ENCODE data around the gene CX3CR1.
A peak's percentile ranks its signal among the peaks of the same experiment; 100 is the strongest.
"Not testable (repeated sequence)": the region's sequence is repeated elsewhere in the genome, so short reads cannot be mapped to it uniquely, and the experiment has no call there.

Gene CX3CR1

DNA sequence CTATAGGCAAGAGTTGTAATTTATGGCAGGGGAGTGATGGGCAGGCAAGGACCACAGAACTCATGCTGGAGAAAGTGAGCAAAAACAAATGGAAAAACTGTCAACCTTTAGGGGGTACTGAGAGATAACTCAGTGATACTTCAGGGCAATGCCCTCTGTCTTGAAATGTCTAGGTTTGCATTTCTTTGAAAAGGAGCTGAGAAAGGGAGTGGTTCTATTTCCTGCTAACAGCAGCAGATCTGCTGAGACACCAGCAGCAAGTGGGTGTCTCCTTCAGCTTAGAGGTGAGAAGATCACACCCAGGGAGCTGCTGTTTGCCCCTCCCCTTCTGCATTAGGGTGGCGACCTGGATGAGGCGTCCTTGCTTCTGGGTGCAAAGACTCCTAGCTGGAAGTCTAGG lies 45.2 kb downstream of the CX3CR1 start:
- H3K9me2 ChIP-seq (replicated peaks; ENCODE audit: insufficient read depth, low read length) = no peaks in the 10 kb centered on the region
- 0 out of 2 replicates have a peak overlapping the region, but pooled peaks have one; percentile 1 for H3K4me3 ChIP-seq (ENCODE audit: low read length)
- no peaks in the 10 kb centered on the region for H3K27me3 ChIP-seq (replicated peaks; ENCODE audit: insufficient read depth, low read length)
- peak; percentile 90 for DNase-seq
- H3K9me3 ChIP-seq (replicated peaks; ENCODE audit: insufficient read depth, low read length) = no peaks in the 10 kb centered on the region
- peaks cover 30% of the 10 kb centered on the region for H3K4me1 ChIP-seq (ENCODE audit: low read length)
- no peaks in the 10 kb centered on the region for H3K79me2 ChIP-seq (ENCODE audit: low read length)
- peak overlapping the region; percentile 69 for H3K4me2 ChIP-seq (ENCODE audit: low read depth, low read length)
- no peak overlapping the region; the same call in 1 of the 2 replicates for H2AFZ ChIP-seq (ENCODE audit: low read length)
- no peaks in the 10 kb centered on the region for H3K36me3 ChIP-seq (replicated peaks; ENCODE audit: insufficient read depth, low read length)
- H3K27ac ChIP-seq (ENCODE audit: low read length) = peak overlapping the region; percentile 50; the same call in 1 of the 2 replicates
- H3F3A ChIP-seq (ENCODE audit: insufficient read depth, low read length) = peaks cover 5% of the 10 kb centered on the region
- H3K9ac ChIP-seq (ENCODE audit: low read length) = no peak overlapping the region
- no peaks in the 10 kb centered on the region for H4K20me1 ChIP-seq (ENCODE audit: insufficient read depth, low read length)
- no peak for TF ChIP-seq EZH2 (optimal IDR thresholded peaks at IDR 0.05; ENCODE audit: low read depth, low read length)

GRCh38 chr3:39232859-39233258 lies 47.0 kb downstream of the CX3CR1 start:
- peaks cover 30% of the 10 kb centered on the region for H3K4me1 ChIP-seq (ENCODE audit: low read length)
- no peaks in the 10 kb centered on the region for H3K9me3 ChIP-seq (replicated peaks; ENCODE audit: insufficient read depth, low read length)
- H2AFZ ChIP-seq (ENCODE audit: low read length) = no peak overlapping the region
- H3K27me3 ChIP-seq (replicated peaks; ENCODE audit: insufficient read depth, low read length) = no peaks in the 10 kb centered on the region
- no peak overlapping the region for H3K27ac ChIP-seq (ENCODE audit: low read length)
- H3K9ac ChIP-seq (ENCODE audit: low read length) = no peak overlapping the region
- H3K4me3 ChIP-seq (ENCODE audit: low read length) = no peak overlapping the region
- H3K79me2 ChIP-seq (ENCODE audit: low read length) = no peaks in the 10 kb centered on the region
- H3F3A ChIP-seq (ENCODE audit: insufficient read depth, low read length) = peaks cover 5% of the 10 kb centered on the region
- H3K4me2 ChIP-seq (ENCODE audit: low read depth, low read length) = no peak overlapping the region
- H3K36me3 ChIP-seq (replicated peaks; ENCODE audit: insufficient read depth, low read length) = no peaks in the 10 kb centered on the region
- no peaks in the 10 kb centered on the region for H3K9me2 ChIP-seq (replicated peaks; ENCODE audit: insufficient read depth, low read length)
- no peaks in the 10 kb centered on the region for H4K20me1 ChIP-seq (ENCODE audit: insufficient read depth, low read length)
- DNase-seq = no peak
- TF ChIP-seq, protein P1, sequence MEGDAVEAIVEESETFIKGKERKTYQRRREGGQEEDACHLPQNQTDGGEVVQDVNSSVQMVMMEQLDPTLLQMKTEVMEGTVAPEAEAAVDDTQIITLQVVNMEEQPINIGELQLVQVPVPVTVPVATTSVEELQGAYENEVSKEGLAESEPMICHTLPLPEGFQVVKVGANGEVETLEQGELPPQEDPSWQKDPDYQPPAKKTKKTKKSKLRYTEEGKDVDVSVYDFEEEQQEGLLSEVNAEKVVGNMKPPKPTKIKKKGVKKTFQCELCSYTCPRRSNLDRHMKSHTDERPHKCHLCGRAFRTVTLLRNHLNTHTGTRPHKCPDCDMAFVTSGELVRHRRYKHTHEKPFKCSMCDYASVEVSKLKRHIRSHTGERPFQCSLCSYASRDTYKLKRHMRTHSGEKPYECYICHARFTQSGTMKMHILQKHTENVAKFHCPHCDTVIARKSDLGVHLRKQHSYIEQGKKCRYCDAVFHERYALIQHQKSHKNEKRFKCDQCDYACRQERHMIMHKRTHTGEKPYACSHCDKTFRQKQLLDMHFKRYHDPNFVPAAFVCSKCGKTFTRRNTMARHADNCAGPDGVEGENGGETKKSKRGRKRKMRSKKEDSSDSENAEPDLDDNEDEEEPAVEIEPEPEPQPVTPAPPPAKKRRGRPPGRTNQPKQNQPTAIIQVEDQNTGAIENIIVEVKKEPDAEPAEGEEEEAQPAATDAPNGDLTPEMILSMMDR (IDR thresholded peaks at IDR 0.05; ENCODE audit: low read length) = no peak
- TF ChIP-seq EZH2 (optimal IDR thresholded peaks at IDR 0.05; ENCODE audit: low read depth, low read length) (no peak), EZH2phosphoT487 (IDR thresholded peaks at IDR 0.05; ENCODE audit: low read length) (no peak)

GRCh38 chr3:39230453-39230852 lies 49.4 kb downstream of the CX3CR1 start:
- TF ChIP-seq, protein P1 (IDR thresholded peaks at IDR 0.05; ENCODE audit: low read length) = no peak
- TF ChIP-seq EZH2 (optimal IDR thresholded peaks at IDR 0.05; ENCODE audit: low read depth, low read length) = no peak
- no peak for TF ChIP-seq EZH2phosphoT487 (IDR thresholded peaks at IDR 0.05; ENCODE audit: low read length)
- DNase-seq = no peak
- H3K4me1 ChIP-seq (ENCODE audit: low read length) = peaks cover 30% of the 10 kb centered on the region

DNA sequence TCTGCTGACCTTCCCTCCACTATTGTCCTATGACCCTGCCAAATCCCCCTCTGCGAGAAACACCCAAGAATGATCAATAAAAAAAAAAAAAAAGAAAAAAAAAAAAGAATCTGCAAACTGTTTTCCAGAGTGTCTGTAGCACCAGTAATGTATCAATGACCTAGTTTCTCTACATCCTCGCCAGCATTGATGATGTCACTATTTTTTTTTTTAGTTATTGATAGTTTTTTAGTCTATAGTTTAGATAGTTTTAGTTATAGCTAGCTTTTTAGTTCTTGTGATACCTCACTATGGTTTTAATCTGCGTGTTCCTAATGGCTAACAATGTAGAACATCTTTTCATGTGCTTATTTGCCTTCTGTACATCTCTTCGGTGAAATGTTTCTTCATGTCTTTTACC lies 51.3 kb downstream of the CX3CR1 start:
- DNase-seq = no peak
- Histone ChIP-seq H3K79me2 (ENCODE audit: low read length) (no peaks in the 10 kb centered on the region), H4K20me1 (ENCODE audit: insufficient read depth, low read length) (no peaks in the 10 kb centered on the region), H3K27ac (ENCODE audit: low read length) (no peak overlapping the region), H3F3A (ENCODE audit: insufficient read depth, low read length) (no peaks in the 10 kb centered on the region), H3K36me3 (replicated peaks; ENCODE audit: insufficient read depth, low read length) (no peaks in the 10 kb centered on the region), H3K9me2 (replicated peaks; ENCODE audit: insufficient read depth, low read length) (no peaks in the 10 kb centered on the region), H3K9me3 (replicated peaks; ENCODE audit: insufficient read depth, low read length) (no peaks in the 10 kb centered on the region), H3K4me2 (ENCODE audit: low read depth, low read length) (no peak overlapping the region), H3K4me3 (ENCODE audit: low read length) (no peak overlapping the region), H2AFZ (ENCODE audit: low read length) (no peak overlapping the region), H3K9ac (ENCODE audit: low read length) (no peak overlapping the region), H3K27me3 (replicated peaks; ENCODE audit: insufficient read depth, low read length) (no peaks in the 10 kb centered on the region), H3K4me1 (ENCODE audit: low read length) (peaks cover 12% of the 10 kb centered on the region)
- TF ChIP-seq EZH2phosphoT487 (IDR thresholded peaks at IDR 0.05; ENCODE audit: low read length) (no peak), EZH2 (optimal IDR thresholded peaks at IDR 0.05; ENCODE audit: low read depth, low read length) (no peak)
- TF ChIP-seq, protein P1 (IDR thresholded peaks at IDR 0.05; ENCODE audit: low read length) = no peak

More at GRCh38 chr3:39230453-39230852, 49.4 kb downstream of the CX3CR1 start:
- Histone ChIP-seq H3K9ac (ENCODE audit: low read length) (no peak overlapping the region), H3F3A (ENCODE audit: insufficient read depth, low read length) (peaks cover 5% of the 10 kb centered on the region), H3K4me2 (ENCODE audit: low read depth, low read length) (no peak overlapping the region), H3K9me3 (replicated peaks; ENCODE audit: insufficient read depth, low read length) (no peaks in the 10 kb centered on the region), H3K79me2 (ENCODE audit: low read length) (no peaks in the 10 kb centered on the region), H2AFZ (ENCODE audit: low read length) (no peak overlapping the region), H3K27me3 (replicated peaks; ENCODE audit: insufficient read depth, low read length) (no peaks in the 10 kb centered on the region), H3K27ac (ENCODE audit: low read length) (no peak overlapping the region), H3K36me3 (replicated peaks; ENCODE audit: insufficient read depth, low read length) (no peaks in the 10 kb centered on the region), H3K4me3 (ENCODE audit: low read length) (no peak overlapping the region), H3K9me2 (replicated peaks; ENCODE audit: insufficient read depth, low read length) (no peaks in the 10 kb centered on the region), H4K20me1 (ENCODE audit: insufficient read depth, low read length) (no peaks in the 10 kb centered on the region)

DNA sequence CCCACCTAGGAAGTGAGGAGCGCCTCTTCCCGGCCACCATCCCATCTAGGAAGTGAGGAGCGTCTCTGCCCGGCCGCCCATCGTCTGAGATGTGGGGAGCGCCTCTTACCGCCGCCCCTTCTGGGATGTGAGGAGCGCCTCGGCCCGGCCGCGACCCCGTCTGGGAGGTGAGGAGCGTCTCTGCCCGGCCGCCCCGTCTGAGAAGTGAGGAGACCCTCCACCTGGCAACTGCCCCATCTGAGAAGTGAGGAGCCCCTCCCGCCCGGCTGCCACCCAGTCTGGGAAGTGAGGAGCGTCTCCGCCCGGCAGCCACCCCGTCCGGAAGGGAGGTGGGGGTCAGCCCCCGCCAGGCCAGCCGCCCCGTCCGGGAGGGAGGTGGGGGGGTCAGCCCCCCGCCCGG lies 52.2 kb downstream of the CX3CR1 start:
- H3K9me2 ChIP-seq (replicated peaks; ENCODE audit: insufficient read depth, low read length); H3K79me2 ChIP-seq (ENCODE audit: low read length); DNase-seq; H3K27ac ChIP-seq (ENCODE audit: low read length); H2AFZ ChIP-seq (ENCODE audit: low read length); H3K9ac ChIP-seq (ENCODE audit: low read length); H3K36me3 ChIP-seq (replicated peaks; ENCODE audit: insufficient read depth, low read length); H4K20me1 ChIP-seq (ENCODE audit: insufficient read depth, low read length); H3K4me1 ChIP-seq (ENCODE audit: low read length); H3K27me3 ChIP-seq (replicated peaks; ENCODE audit: insufficient read depth, low read length); H3K9me3 ChIP-seq (replicated peaks; ENCODE audit: insufficient read depth, low read length); H3K4me2 ChIP-seq (ENCODE audit: low read depth, low read length); H3K4me3 ChIP-seq (ENCODE audit: low read length); H3F3A ChIP-seq (ENCODE audit: insufficient read depth, low read length): not testable (repeated sequence)
